GM21381 (cell line): ENCODE results near the gene RYR2.
"Not testable (repeated sequence)": the region's sequence is repeated elsewhere in the genome, so short reads cannot be mapped to it uniquely, and the experiment has no call there.

Source experiments
- ATAC-seq: cut with Tn5 transposase; IDR thresholded peaks from one replicate; pipeline ENCODE4 v1.9.1; 2021; ENCODE audit warnings: mild to moderate bottlenecking, moderate library complexity; ENCODE audit not compliant: unreplicated experiment

RYR2 gene

GRCh38 chr1:237140986-237141385, 99.0 kb downstream of the RYR2 start:
- ATAC-seq, result no peak

- ATAC-seq, result no peak
These were observed 99.5 kb downstream of the RYR2 start for GRCh38 chr1:237141502-237141901.

GRCh38 chr1:237145379-237146135, 103.6 kb downstream of the RYR2 start:
- ATAC-seq, result no peak

GRCh38 chr1:237146241-237146640, 104.3 kb downstream of the RYR2 start:
- no peak for ATAC-seq

GRCh38 chr1:237149857-237150256, 107.9 kb downstream of the RYR2 start:
- ATAC-seq, result no peak

- not testable (repeated sequence) for ATAC-seq
These were observed 110.0 kb downstream of the RYR2 start for GRCh38 chr1:237151979-237152378.

GRCh38 chr1:237152506-237153335, 110.7 kb downstream of the RYR2 start:
- no peak for ATAC-seq

GRCh38 chr1:237154157-237154556, 112.2 kb downstream of the RYR2 start:
- ATAC-seq, result no peak

GRCh38 chr1:237164406-237165352, 122.7 kb downstream of the RYR2 start:
- ATAC-seq, result no peak

GRCh38 chr1:237166086-237166485, 124.1 kb downstream of the RYR2 start:
- no peak for ATAC-seq

GRCh38 chr1:237166593-237167101, 124.7 kb downstream of the RYR2 start:
- ATAC-seq, result no peak

GRCh38 chr1:237170149-237170548, 128.2 kb downstream of the RYR2 start:
- ATAC-seq, result no peak

- ATAC-seq, result no peak
These were observed 129.6 kb downstream of the RYR2 start for GRCh38 chr1:237171454-237172117.

- ATAC-seq, result no peak
These were observed 130.1 kb downstream of the RYR2 start for GRCh38 chr1:237172118-237172485.

GRCh38 chr1:237179503-237179902, 137.5 kb downstream of the RYR2 start:
- no peak for ATAC-seq

GRCh38 chr1:237180256-237180655, 138.3 kb downstream of the RYR2 start:
- no peak for ATAC-seq

- ATAC-seq, result no peak
These were observed 139.8 kb downstream of the RYR2 start for GRCh38 chr1:237181743-237182317.

- ATAC-seq, result no peak
These were observed 142.1 kb downstream of the RYR2 start for GRCh38 chr1:237183963-237184540.

GRCh38 chr1:237186675-237187074, 144.7 kb downstream of the RYR2 start:
- no peak for ATAC-seq

GRCh38 chr1:237187842-237188241, 145.9 kb downstream of the RYR2 start:
- no peak for ATAC-seq
